ENCODE results near the gene ABCC2. TPM values are rescaled to one million over a fixed set of nuclear protein-coding genes. Genes with fewer than 3 reads are reported as not detected.
A peak's percentile ranks its signal among the peaks of the same experiment; 100 is the strongest.

The ABCC2 gene
- total and polyA plus RNA-seq, 12 donors = 0.05 to 1.0 (median 0.30) TPM

GRCh38 chr10:99869581-99870122, 87.2 kb downstream of the ABCC2 start:
- Histone ChIP-seq H3K4me1 (peaks cover 0 to 7% (median 0%) of the 10 kb centered on the region in 9 donors), H3K36me3 (peaks cover 0 to 4% (median 0%) of the 10 kb centered on the region in 9 donors), H3K4me3 (no peak overlapping the region), H3K27ac (no peak overlapping the region), H3K9me3 (peaks cover 0 to 28% (median 0%) of the 10 kb centered on the region in 11 donors), H3K27me3 (peaks cover 0 to 15% (median 11%) of the 10 kb centered on the region in 7 donors)
- ATAC-seq = no peak
- intact Hi-C loops (cut with DNase I) = no loop called here
- no peak for TF ChIP-seq CTCF (IDR thresholded peaks at IDR 0.05)
- WGBS, 2 donors = 68 to 70% methylated on average over 9 of the region's 9 CpGs
- no peak for DNase-seq

- no peak for TF ChIP-seq CTCF (IDR thresholded peaks at IDR 0.05)
- H3K27me3 ChIP-seq = peaks cover 0 to 15% (median 11%) of the 10 kb centered on the region in 7 donors
- ATAC-seq (no peak), DNase-seq (no peak)
- H3K27ac ChIP-seq = no peak overlapping the region
- intact Hi-C loops (cut with DNase I) = no loop called here
- peaks cover 0 to 7% (median 0%) of the 10 kb centered on the region in 9 donors for H3K36me3 ChIP-seq
- 79 to 86% methylated on average over 8 of the region's 8 CpGs for WGBS, 2 donors
- H3K4me3 ChIP-seq = no peak overlapping the region
- peaks cover 0 to 24% (median 0%) of the 10 kb centered on the region in 11 donors for H3K9me3 ChIP-seq
- peaks cover 0 to 7% (median 0%) of the 10 kb centered on the region in 9 donors for H3K4me1 ChIP-seq
Observed at GRCh38 chr10:99870123-99870730, 87.8 kb downstream of the ABCC2 start.

- H3K9me3 ChIP-seq = peaks cover 0 to 4% (median 0%) of the 10 kb centered on the region in 11 donors
- peaks cover 0 to 7% (median 0%) of the 10 kb centered on the region in 9 donors for H3K4me1 ChIP-seq
- 64 to 73% methylated on average over 5 of the region's 5 CpGs for WGBS, 2 donors
- intact Hi-C loops (cut with DNase I) = no loop called here
- H3K27me3 ChIP-seq = peaks cover 0 to 15% (median 8%) of the 10 kb centered on the region in 7 donors
- H3K4me3 ChIP-seq = no peak overlapping the region
- H3K27ac ChIP-seq = no peak overlapping the region
- no peak for TF ChIP-seq CTCF (IDR thresholded peaks at IDR 0.05)
- ATAC-seq (peak in 1 of 8 donors; percentile 17), DNase-seq (no peak)
- peaks cover 0 to 29% (median 7%) of the 10 kb centered on the region in 9 donors for H3K36me3 ChIP-seq
Observed at GRCh38 chr10:99872367-99873162, 90.1 kb downstream of the ABCC2 start.

- no peak for TF ChIP-seq CTCF (IDR thresholded peaks at IDR 0.05)
- intact Hi-C loops (cut with DNase I) = no loop called here
- ATAC-seq (no peak), DNase-seq (no peak)
- peaks cover 0 to 11% (median 6%) of the 10 kb centered on the region in 7 donors for H3K27me3 ChIP-seq
- 98% methylated on average over 5 of the region's 5 CpGs for WGBS, 2 donors
- no peak overlapping the region for H3K4me3 ChIP-seq
- H3K9me3 ChIP-seq = no peaks in the 10 kb centered on the region
- peaks cover 0 to 7% (median 0%) of the 10 kb centered on the region in 9 donors for H3K4me1 ChIP-seq
- H3K36me3 ChIP-seq = peaks cover 0 to 42% (median 15%) of the 10 kb centered on the region in 9 donors
- H3K27ac ChIP-seq = no peak overlapping the region
Observed at GRCh38 chr10:99873846-99874245, 91.4 kb downstream of the ABCC2 start.
